Tibial nerve (tissue), 4 donors: ENCODE data around the gene CLCN1.

Experiments
- CTCF ChIP-seq, 5 experiments: fragments of 200-600 bp in 3 of 5; fragments of 450-650 bp in 2 of 5; sonication (generic) in 3 of 5; IDR thresholded peaks; one replicate each; pipeline ENCODE4 v1.5.1; 2016 to 2019; ENCODE audit warnings: antibody characterized with exemption in 5 of 5, mild to moderate bottlenecking in 3 of 5, moderate library complexity in 2 of 5
- EP300 ChIP-seq, 2 donors: sonication (generic); formaldehyde crosslinking; IDR thresholded peaks; one replicate each; pipeline ENCODE4 v1.6.1; 2017; ENCODE audit warnings: antibody characterized with exemption in 2 of 2, mild to moderate bottlenecking in 1 of 2

- TF ChIP-seq CTCF (IDR thresholded peaks at IDR 0.05) (no peak), EP300 (IDR thresholded peaks at IDR 0.05) (peak in 1 of 2 donors; percentile 56)
Measured at GRCh38 chr7:143381427-143382125, 65.7 kb downstream of the CLCN1 start.
